ENCODE data around the gene FMN2. TPM values are rescaled to one million over a fixed set of nuclear protein-coding genes. Genes with fewer than 3 reads are reported as not detected.

Gene FMN2
- total RNA-seq, 2 donors from 2014 or later, result 0.26 to 0.33 TPM

DNA sequence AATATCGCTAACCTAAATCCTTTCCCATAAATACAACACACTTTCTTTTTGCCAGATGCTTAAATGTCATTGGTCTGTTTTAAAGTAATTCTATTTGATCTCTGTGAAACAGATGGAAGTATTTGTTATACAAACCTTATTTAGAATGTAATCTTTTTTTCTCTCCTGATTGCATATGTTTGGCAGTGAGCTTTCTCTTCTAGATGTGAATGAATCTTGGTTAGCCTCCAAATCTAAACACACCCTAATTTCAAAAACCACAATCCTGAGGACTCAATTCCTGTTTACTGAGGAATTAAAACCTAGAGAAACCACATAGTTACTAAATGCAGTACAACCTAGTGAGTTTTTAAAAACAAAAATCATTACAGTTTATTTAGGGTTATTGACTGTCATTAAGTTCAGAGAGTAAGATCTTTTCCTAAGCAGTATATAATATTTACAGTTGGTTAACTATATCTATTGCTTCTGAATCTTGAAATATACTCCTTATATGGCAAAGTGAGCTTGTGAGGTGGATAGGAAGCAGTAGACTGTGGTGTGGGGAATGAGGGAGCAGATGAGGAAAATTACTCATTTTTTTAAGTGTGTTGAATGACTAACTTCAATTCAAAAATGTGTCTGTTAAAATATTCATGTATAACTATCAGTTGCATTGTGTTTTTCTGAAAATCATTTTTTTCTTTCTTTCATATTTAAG is 218.7 kb downstream of the FMN2 start:
- intact Hi-C loops (cut with DNase I), result no loop called here
- H3K4me3 ChIP-seq, result no peak overlapping the region
- 45 to 56% methylated on average over 1 of the region's 1 CpG for WGBS, 2 donors
- DNase-seq, result no peak
- H3K9me3 ChIP-seq, result no peaks in the 10 kb centered on the region
- no peaks in the 10 kb centered on the region for H3K4me1 ChIP-seq
- ATAC-seq, result no peak
- no peaks in the 10 kb centered on the region for H3K36me3 ChIP-seq (replicated peaks in 1 of 2; ENCODE audit: insufficient read depth in 1 of 2, low read depth in 2 of 2)
- H3K27ac ChIP-seq, result no peak overlapping the region
- TF ChIP-seq POLR2A (IDR thresholded peaks at IDR 0.05), result no peak
- TF ChIP-seq, protein P1, sequence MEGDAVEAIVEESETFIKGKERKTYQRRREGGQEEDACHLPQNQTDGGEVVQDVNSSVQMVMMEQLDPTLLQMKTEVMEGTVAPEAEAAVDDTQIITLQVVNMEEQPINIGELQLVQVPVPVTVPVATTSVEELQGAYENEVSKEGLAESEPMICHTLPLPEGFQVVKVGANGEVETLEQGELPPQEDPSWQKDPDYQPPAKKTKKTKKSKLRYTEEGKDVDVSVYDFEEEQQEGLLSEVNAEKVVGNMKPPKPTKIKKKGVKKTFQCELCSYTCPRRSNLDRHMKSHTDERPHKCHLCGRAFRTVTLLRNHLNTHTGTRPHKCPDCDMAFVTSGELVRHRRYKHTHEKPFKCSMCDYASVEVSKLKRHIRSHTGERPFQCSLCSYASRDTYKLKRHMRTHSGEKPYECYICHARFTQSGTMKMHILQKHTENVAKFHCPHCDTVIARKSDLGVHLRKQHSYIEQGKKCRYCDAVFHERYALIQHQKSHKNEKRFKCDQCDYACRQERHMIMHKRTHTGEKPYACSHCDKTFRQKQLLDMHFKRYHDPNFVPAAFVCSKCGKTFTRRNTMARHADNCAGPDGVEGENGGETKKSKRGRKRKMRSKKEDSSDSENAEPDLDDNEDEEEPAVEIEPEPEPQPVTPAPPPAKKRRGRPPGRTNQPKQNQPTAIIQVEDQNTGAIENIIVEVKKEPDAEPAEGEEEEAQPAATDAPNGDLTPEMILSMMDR (IDR thresholded peaks at IDR 0.05), result no peak
- H3K27me3 ChIP-seq, result no peaks in the 10 kb centered on the region

DNA sequence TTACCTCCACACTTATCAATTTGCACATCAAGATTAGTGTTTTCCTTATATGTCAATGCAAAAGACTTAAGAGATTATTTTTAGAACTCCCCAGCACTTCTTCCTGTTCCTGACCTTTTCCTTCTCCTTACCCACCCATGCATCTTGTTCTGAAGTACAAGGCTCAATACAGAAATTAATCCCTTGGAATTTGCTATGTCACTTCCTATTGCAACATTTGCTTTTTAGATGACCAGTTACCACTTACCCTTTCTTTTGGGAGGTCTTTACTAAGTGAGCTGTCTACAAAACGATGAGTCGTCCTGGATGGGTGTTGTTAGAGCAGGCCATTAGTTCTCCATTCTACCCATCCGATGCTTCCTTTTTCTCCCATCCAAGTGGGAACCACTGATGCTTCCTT is 221.2 kb downstream of the FMN2 start:
- Histone ChIP-seq H3K4me1 (no peaks in the 10 kb centered on the region), H3K4me3 (no peak overlapping the region), H3K36me3 (replicated peaks in 1 of 2; ENCODE audit: insufficient read depth in 1 of 2, low read depth in 2 of 2) (no peaks in the 10 kb centered on the region), H3K27me3 (no peaks in the 10 kb centered on the region), H3K9me3 (no peaks in the 10 kb centered on the region), H3K27ac (no peak overlapping the region)
- no peak for DNase-seq
- 42 to 73% methylated on average over 3 of the region's 3 CpGs for WGBS, 2 donors
- ATAC-seq, result no peak
- intact Hi-C loops (cut with DNase I), result no loop called here
- no peak for TF ChIP-seq POLR2A (IDR thresholded peaks at IDR 0.05)
- TF ChIP-seq, protein P1 (IDR thresholded peaks at IDR 0.05), result no peak

DNA sequence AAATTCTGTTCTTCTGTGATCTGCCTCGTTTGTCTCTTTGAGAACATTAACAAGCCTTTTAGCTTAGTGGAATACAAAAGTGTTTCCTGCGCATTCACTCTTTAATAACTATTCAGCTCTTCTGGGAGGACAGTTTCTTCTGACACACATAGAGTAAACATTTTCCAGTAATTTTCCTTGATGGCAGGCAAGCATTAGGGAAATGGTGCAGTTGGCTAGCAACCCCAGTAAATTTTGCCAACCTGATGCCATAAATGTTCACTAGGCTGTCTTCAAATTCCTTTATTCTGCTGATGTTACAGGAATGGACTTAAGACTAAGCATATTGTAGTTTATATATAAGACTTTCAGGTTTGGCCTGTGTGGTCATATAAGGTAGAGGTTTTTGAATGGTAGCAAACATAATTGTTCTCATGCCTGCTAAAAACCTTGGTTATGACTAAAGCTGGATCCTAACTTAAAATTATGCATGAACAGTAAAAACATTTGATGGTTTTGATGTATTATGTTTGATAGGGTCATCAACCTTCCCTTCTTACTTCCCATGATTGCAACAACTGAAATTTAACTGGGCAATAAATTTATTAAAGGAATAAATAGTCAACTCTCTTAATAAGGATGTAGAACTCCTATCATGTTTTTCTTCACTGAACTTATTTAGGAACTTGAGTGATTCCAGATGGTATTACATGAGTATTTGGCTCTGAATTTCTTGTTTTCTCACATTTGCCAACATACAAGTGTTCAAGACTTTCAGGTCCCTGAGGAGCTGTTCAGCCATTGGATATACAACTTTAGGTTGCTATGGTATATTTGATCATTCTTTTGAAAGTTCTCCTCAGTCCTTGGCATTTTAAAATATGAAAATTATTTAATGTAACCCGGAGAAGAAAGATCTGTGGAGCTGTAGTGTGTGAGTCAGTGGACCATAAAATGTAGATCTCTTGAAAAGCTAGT is 223.4 kb downstream of the FMN2 start:
- Histone ChIP-seq H3K36me3 (replicated peaks in 1 of 2; ENCODE audit: insufficient read depth in 1 of 2, low read depth in 2 of 2) (no peaks in the 10 kb centered on the region), H3K4me3 (no peak overlapping the region), H3K4me1 (no peaks in the 10 kb centered on the region), H3K27ac (no peak overlapping the region), H3K27me3 (no peaks in the 10 kb centered on the region), H3K9me3 (no peaks in the 10 kb centered on the region)
- TF ChIP-seq, protein P1 (IDR thresholded peaks at IDR 0.05), result no peak
- TF ChIP-seq POLR2A (IDR thresholded peaks at IDR 0.05), result no peak
- intact Hi-C loops (cut with DNase I), result no loop called here
- no peak for ATAC-seq
- 50 to 59% methylated on average over 3 of the region's 3 CpGs for WGBS, 2 donors
- no peak for DNase-seq

DNA sequence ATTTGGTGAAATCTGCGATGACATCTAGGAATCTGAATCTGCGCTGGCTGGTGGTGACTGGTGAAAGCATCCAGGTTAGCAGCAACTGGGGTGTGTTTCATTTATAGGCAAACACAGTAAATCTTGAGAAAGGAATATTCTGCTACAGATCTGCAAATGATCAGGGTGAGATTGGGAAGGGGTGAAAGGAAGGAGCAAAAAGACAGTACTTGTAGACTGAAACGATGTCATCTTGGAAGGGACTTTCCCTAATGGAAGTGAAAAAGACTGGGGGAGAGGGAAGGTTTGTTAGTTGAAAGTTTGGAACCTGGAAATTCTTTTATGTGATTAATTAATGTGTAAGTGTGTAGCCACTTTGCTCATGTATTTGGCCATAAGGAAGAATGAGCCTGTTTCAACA is 228.3 kb downstream of the FMN2 start:
- H3K4me1 ChIP-seq, result no peaks in the 10 kb centered on the region
- ATAC-seq (no peak), DNase-seq (no peak)
- no peak overlapping the region for H3K4me3 ChIP-seq
- TF ChIP-seq, protein P1 (IDR thresholded peaks at IDR 0.05), result no peak
- no peak for TF ChIP-seq POLR2A (IDR thresholded peaks at IDR 0.05)
- no peaks in the 10 kb centered on the region for H3K36me3 ChIP-seq (replicated peaks in 1 of 2; ENCODE audit: insufficient read depth in 1 of 2, low read depth in 2 of 2)
- no peaks in the 10 kb centered on the region for H3K9me3 ChIP-seq
- H3K27ac ChIP-seq, result no peak overlapping the region
- intact Hi-C loops (cut with DNase I), result no loop called here
- H3K27me3 ChIP-seq, result no peaks in the 10 kb centered on the region
- WGBS, 2 donors, result 60 to 68% methylated on average over 3 of the region's 3 CpGs

Measured in body of pancreas (tissue), 4 donors.